Fibroblast of skin of right biceps (primary cell): ENCODE data around the gene SLC49A4.
"Not testable (repeated sequence)": the region's sequence is repeated elsewhere in the genome, so short reads cannot be mapped to it uniquely, and the experiment has no call there.

Experiments
- DNase-seq: peaks from one replicate; pipeline ENCODE4 v3.0.0-alpha.2; 2013

Gene SLC49A4, protein sequence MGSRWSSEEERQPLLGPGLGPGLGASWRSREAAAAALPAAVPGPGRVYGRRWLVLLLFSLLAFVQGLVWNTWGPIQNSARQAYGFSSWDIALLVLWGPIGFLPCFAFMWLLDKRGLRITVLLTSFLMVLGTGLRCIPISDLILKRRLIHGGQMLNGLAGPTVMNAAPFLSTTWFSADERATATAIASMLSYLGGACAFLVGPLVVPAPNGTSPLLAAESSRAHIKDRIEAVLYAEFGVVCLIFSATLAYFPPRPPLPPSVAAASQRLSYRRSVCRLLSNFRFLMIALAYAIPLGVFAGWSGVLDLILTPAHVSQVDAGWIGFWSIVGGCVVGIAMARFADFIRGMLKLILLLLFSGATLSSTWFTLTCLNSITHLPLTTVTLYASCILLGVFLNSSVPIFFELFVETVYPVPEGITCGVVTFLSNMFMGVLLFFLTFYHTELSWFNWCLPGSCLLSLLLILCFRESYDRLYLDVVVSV

DNA sequence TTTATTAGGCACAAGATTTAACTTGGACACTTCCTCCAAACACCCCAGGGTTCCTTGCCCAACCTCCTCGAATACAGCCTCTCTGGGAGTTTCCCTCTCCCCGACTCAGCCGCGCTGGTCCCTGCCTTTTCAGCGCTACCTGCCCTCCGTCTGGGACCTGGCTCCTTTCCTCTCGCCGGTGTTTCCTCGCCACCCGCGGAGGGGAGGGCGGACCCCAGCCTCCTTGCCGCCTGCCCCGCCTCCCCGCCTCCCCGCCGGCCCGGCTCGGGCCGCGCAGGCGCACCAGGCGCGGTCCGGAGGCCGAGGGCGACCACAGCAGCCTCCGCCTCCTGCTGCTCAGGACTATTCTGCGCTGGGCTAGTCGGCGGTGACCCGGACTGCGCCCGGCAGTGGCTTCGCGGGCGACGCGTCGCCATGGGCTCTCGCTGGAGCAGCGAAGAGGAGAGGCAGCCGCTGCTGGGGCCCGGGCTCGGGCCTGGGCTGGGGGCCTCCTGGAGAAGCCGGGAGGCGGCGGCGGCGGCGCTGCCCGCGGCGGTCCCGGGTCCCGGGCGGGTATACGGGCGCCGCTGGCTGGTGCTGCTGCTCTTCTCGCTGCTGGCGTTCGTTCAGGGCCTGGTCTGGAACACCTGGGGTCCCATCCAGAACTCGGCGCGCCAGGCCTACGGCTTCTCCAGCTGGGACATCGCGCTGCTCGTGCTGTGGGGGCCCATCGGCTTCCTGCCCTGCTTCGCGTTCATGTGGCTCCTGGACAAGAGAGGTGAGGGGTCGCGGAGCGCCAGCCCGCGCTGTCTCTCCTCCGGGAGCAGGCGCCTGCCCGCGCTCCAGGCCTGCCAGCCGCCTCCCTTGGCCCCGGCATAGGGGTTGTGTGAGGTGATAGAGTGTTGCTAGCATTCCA is at the start of gene SLC49A4:
Gene SLC49A4 (plus strand): TSS at position 291 of the 895 bp plus-strand sequence. CDS start 124 bp downstream, at position 415.
- DNase-seq = peak; percentile 67

GRCh38 chr3:122745369-122746021 is 49.4 kb upstream of the SLC49A4 start:
- DNase-seq = peak; percentile 62

DNA sequence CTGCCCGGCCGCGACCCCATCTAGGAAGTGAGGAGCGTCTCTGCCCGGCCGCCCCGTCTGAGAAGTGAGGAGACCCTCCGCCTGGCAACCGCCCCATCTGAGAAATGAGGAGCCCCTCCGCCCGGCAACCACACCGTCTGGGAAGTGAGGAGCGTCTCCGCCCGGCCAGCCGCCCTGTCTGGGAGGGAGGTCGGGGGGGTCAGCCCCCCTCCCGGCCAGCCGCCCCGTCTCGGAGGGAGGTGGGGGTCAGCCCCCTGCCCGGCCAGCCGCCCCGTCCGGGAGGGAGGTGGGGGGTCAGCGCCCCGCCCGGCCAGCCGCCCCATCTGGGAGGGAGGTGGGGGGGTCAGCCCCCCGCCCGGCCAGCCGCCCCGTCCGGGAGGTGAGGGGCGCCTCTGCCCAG is 47.6 kb upstream of the SLC49A4 start:
- not testable (repeated sequence) for DNase-seq

GRCh38 chr3:122748347-122748746 is 46.5 kb upstream of the SLC49A4 start:
- DNase-seq = no peak

- DNase-seq = peak; percentile 45
Observed at GRCh38 chr3:122754929-122755328, 39.9 kb upstream of the SLC49A4 start.

GRCh38 chr3:122755491-122755890 is 39.4 kb upstream of the SLC49A4 start:
- no peak for DNase-seq

GRCh38 chr3:122758877-122759560 is 35.9 kb upstream of the SLC49A4 start:
- peak; percentile 19 for DNase-seq

GRCh38 chr3:122760453-122761271 is 34.2 kb upstream of the SLC49A4 start:
- DNase-seq = peak; percentile 54

- no peak for DNase-seq
Observed at GRCh38 chr3:122766430-122766829, 28.4 kb upstream of the SLC49A4 start.

- no peak for DNase-seq
Observed at GRCh38 chr3:122767540-122768372, 27.1 kb upstream of the SLC49A4 start.

- no peak for DNase-seq
Observed at GRCh38 chr3:122770521-122771202, 24.2 kb upstream of the SLC49A4 start.

DNA sequence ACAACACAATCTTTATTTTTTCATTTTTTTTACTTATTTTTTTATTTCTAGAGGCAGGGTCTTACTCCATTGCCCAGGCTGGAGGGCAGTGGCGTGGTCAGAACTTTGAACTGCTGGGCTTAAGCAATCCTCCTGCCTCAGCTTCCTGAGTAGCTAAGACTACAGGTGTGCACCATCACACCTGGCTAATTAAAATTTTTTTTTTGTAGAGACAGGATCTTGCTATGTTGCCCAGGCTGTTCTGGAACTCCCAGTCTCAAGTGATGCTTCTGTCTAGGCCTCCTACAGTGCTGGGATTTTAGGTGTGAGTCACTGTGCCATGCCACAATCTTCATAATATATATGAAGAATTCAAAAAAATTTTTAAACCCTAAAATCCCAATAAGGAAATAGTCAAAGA is 22.0 kb upstream of the SLC49A4 start:
- DNase-seq = no peak

DNA sequence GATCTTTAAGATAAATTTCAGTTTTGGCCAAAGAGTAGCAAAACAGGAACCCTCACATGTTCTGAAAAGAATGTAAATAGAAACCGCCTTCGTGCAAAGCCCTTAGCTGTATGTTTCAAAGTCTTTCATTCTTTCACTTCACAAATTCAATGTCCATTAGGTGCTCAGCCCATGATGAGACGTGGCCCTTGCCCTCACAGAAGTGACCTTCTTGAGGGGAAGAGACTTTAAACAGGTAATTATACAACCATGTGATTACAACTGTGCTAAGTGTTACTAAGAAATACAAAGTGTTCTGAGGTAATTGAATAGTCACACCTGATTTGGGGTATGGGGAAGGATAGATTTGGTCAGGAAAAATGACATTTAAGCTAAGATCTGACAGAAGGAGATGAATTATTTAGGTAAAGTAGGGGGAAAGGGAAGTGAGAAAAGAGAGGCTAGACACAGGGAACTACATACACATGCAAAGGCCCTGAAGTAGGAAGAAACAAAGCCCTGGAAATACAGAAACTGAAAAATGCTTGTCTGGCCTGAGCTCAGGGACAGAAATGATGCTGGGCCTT is 20.8 kb upstream of the SLC49A4 start:
- no peak for DNase-seq

GRCh38 chr3:122774564-122774963 is 20.3 kb upstream of the SLC49A4 start:
- peak; percentile 21 for DNase-seq

DNA sequence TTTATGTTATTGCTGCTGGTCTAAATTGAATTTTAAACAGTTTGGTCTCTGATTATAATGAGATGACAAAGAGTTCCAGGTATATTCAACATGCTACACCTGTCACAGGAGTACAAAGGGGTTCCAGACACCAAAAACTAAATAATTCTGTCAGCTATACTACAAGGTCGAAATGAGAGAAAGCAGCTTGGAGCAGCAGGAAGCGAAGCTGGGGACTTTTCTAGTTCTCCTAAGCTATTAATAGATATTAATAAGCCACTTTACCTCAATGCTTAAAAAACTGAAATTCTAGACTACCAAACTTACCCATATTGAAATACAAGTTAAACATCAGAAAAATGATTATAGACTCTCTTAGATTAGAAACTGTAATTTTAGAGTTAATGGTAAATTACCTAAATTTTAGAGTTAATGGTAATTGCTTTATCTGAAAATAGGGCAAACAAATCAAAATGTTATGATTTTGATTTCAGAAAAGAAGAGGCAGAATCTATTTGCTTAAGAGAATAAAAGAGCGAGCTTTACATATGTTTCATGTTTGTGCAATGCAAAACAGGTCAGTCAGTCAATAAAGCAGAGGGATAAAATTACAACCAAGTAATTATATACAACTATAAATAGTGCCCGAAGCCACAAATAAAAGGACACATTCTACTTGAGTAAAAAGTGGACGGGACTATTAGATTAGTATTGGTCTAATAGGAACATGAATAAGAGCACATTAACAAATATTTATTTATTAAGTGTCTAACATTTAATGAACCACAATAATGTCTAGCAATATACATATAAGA is 18.0 kb upstream of the SLC49A4 start:
- DNase-seq = no peak

- DNase-seq = no peak
Observed at GRCh38 chr3:122777563-122777962, 17.3 kb upstream of the SLC49A4 start.

- no peak for DNase-seq
Observed at GRCh38 chr3:122782804-122783203, 12.1 kb upstream of the SLC49A4 start.

- peak; percentile 63 for DNase-seq
Observed at GRCh38 chr3:122784436-122784835, 10.4 kb upstream of the SLC49A4 start.

DNA sequence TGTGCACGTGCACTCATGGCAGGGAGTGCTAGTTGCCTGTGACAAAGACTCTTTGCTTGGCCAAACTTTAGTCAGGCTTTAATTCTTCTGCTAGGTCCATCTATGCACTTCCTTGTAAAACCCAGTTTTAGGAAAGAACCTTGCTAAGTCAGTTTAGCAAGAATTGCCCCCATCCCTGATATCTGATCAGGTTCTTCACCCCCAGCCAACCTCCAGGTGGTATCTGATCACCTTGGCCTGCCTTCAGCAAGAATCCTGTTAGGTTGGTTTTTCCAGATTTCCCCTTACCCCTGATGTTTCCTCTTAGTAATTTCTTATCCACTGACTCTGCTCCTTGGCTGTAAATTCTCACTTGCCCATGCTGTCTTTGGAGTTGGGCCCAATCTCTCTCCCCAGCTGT is 9.6 kb upstream of the SLC49A4 start:
- peak; percentile 12 for DNase-seq
